ENCODE measurements around the gene CALHM5. TPM values are rescaled to one million over a fixed set of nuclear protein-coding genes. Genes with fewer than 3 reads are reported as not detected.
A peak's percentile ranks its signal among the peaks of the same experiment; 100 is the strongest.

CALHM5 gene
- total and polyA plus RNA-seq, 9 of the 15 experiments (the other 6 are each of a cell fraction or from before 2014, with no cell fraction given) = under 0.01 to 0.05 (median 0.02) TPM; not detected in 2

GRCh38 chr6:116492331-116493067, 18.9 kb upstream of the CALHM5 start (continued):
- peak in 1 of 2 experiments; percentile 48; a peak in 1 of 3 replicates for TF ChIP-seq CBX3 (IDR thresholded peaks at IDR 0.05; ENCODE audit: borderline replicate concordance in 1 of 2, low read length in 2 of 2)
- TF ChIP-seq ZNF780A (CRISPR knock-in tag; IDR thresholded peaks at IDR 0.05) = no peak
- no peak for TF ChIP-seq HMGN3 (IDR thresholded peaks at IDR 0.05; ENCODE audit: borderline replicate concordance, extremely low read depth, insufficient read length, low read depth, low read length)
- TF ChIP-seq, protein P1, sequence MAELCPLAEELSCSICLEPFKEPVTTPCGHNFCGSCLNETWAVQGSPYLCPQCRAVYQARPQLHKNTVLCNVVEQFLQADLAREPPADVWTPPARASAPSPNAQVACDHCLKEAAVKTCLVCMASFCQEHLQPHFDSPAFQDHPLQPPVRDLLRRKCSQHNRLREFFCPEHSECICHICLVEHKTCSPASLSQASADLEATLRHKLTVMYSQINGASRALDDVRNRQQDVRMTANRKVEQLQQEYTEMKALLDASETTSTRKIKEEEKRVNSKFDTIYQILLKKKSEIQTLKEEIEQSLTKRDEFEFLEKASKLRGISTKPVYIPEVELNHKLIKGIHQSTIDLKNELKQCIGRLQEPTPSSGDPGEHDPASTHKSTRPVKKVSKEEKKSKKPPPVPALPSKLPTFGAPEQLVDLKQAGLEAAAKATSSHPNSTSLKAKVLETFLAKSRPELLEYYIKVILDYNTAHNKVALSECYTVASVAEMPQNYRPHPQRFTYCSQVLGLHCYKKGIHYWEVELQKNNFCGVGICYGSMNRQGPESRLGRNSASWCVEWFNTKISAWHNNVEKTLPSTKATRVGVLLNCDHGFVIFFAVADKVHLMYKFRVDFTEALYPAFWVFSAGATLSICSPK (IDR thresholded peaks at IDR 0.05; ENCODE audit: borderline replicate concordance) = no peak
- no peak for TF ChIP-seq FOXA1 (IDR thresholded peaks at IDR 0.05; ENCODE audit: borderline replicate concordance)
- no peak for TF ChIP-seq PRDM10 (IDR thresholded peaks at IDR 0.05; ENCODE audit: partially characterized antibody)
- no peak for TF ChIP-seq ZNF583 (CRISPR knock-in tag; IDR thresholded peaks at IDR 0.05)
- TF ChIP-seq TEAD4 (IDR thresholded peaks at IDR 0.05; ENCODE audit: low read length) = peak; percentile 86
- TF ChIP-seq TEAD4 (CRISPR knock-in tag; IDR thresholded peaks at IDR 0.05; ENCODE audit: borderline replicate concordance) = no peak
- TF ChIP-seq, protein P2, sequence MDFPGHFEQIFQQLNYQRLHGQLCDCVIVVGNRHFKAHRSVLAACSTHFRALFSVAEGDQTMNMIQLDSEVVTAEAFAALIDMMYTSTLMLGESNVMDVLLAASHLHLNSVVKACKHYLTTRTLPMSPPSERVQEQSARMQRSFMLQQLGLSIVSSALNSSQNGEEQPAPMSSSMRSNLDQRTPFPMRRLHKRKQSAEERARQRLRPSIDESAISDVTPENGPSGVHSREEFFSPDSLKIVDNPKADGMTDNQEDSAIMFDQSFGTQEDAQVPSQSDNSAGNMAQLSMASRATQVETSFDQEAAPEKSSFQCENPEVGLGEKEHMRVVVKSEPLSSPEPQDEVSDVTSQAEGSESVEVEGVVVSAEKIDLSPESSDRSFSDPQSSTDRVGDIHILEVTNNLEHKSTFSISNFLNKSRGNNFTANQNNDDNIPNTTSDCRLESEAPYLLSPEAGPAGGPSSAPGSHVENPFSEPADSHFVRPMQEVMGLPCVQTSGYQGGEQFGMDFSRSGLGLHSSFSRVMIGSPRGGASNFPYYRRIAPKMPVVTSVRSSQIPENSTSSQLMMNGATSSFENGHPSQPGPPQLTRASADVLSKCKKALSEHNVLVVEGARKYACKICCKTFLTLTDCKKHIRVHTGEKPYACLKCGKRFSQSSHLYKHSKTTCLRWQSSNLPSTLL (IDR thresholded peaks at IDR 0.05) = no peak
- 0 out of 2 replicates have a peak, but pooled peaks have one; percentile 18 for TF ChIP-seq GABPA (tag; conservative IDR thresholded peaks at IDR 0.05; ENCODE audit: low read depth)
- TF ChIP-seq ZNF165 (CRISPR knock-in tag; IDR thresholded peaks at IDR 0.05; ENCODE audit: borderline replicate concordance) = no peak
- peak; percentile 87 for TF ChIP-seq EHMT2 (IDR thresholded peaks at IDR 0.05)
- TF ChIP-seq L3MBTL2 (IDR thresholded peaks at IDR 0.05) = no peak
- TF ChIP-seq ZKSCAN3 (CRISPR knock-in tag; IDR thresholded peaks at IDR 0.05) = no peak
- TF ChIP-seq TCF3 (CRISPR knock-in tag; IDR thresholded peaks at IDR 0.05) = peak; percentile 80
- TF ChIP-seq CBFA2T3 (IDR thresholded peaks at IDR 0.05) = peak; percentile 86
- 0 out of 2 replicates have a peak, but pooled peaks have one; percentile 53 for TF ChIP-seq ZNF584 (CRISPR knock-in tag; IDR thresholded peaks at IDR 0.05; ENCODE audit: low read depth)
- TF ChIP-seq CREB5 (CRISPR knock-in tag; IDR thresholded peaks at IDR 0.05) = no peak
- TF ChIP-seq TAF7 (tag; IDR thresholded peaks at IDR 0.05) = no peak
